AG08396 (cell line): ENCODE results near the gene COL28A1.
"Not testable (repeated sequence)": the region's sequence is repeated elsewhere in the genome, so short reads cannot be mapped to it uniquely, and the experiment has no call there.

Source experiments
- DNase-seq: peaks from one replicate; pipeline ENCODE4 v3.0.0; 2012; ENCODE audit warnings: low spot score, mixed read lengths

COL28A1 gene

GRCh38 chr7:7561591-7561990 lies 25.9 kb upstream of the COL28A1 start:
- not testable (repeated sequence) for DNase-seq

GRCh38 chr7:7557252-7557651 lies 21.6 kb upstream of the COL28A1 start:
- DNase-seq, result no peak

GRCh38 chr7:7556852-7557251 lies 21.2 kb upstream of the COL28A1 start:
- no peak for DNase-seq

GRCh38 chr7:7554649-7555575 lies 19.2 kb upstream of the COL28A1 start:
- DNase-seq, result no peak

- DNase-seq, result no peak
Observed at GRCh38 chr7:7554021-7554432, 18.4 kb upstream of the COL28A1 start.

- DNase-seq, result no peak
Observed at GRCh38 chr7:7553386-7553785, 17.7 kb upstream of the COL28A1 start.

GRCh38 chr7:7552199-7552598 lies 16.5 kb upstream of the COL28A1 start:
- DNase-seq, result no peak

- no peak for DNase-seq
Observed at GRCh38 chr7:7550663-7551062, 15.0 kb upstream of the COL28A1 start.

- DNase-seq, result no peak
Observed at GRCh38 chr7:7548407-7548806, 12.7 kb upstream of the COL28A1 start.

GRCh38 chr7:7542251-7542835 lies 6.7 kb upstream of the COL28A1 start:
- no peak for DNase-seq

- DNase-seq, result no peak
Observed at GRCh38 chr7:7539711-7540110, 4.0 kb upstream of the COL28A1 start.

GRCh38 chr7:7539152-7539551 lies 3.5 kb upstream of the COL28A1 start:
- DNase-seq, result no peak

GRCh38 chr7:7537711-7538110 lies 2.0 kb upstream of the COL28A1 start:
- no peak for DNase-seq

- no peak for DNase-seq
Observed at GRCh38 chr7:7536396-7537019, 835 bp upstream of the COL28A1 start.

GRCh38 chr7:7533831-7534430 lies 1.7 kb downstream of the COL28A1 start:
- DNase-seq, result no peak

- no peak for DNase-seq
Observed at GRCh38 chr7:7529328-7529727, 6.3 kb downstream of the COL28A1 start.

- no peak for DNase-seq
Observed at GRCh38 chr7:7527047-7527446, 8.6 kb downstream of the COL28A1 start.

- no peak for DNase-seq
Observed at GRCh38 chr7:7526006-7526405, 9.7 kb downstream of the COL28A1 start.

GRCh38 chr7:7524121-7524520 lies 11.6 kb downstream of the COL28A1 start:
- no peak for DNase-seq

- DNase-seq, result no peak
Observed at GRCh38 chr7:7522421-7522820, 13.3 kb downstream of the COL28A1 start.

- DNase-seq, result no peak
Observed at GRCh38 chr7:7521259-7521658, 14.4 kb downstream of the COL28A1 start.

- no peak for DNase-seq
Observed at GRCh38 chr7:7519528-7519927, 16.1 kb downstream of the COL28A1 start.

- DNase-seq, result no peak
Observed at GRCh38 chr7:7519056-7519455, 16.6 kb downstream of the COL28A1 start.
